HL-60 (cell line): ENCODE results near the gene CHST11.

Source experiments
- GABPA ChIP-seq: IDR thresholded peaks from 2 replicates; pipeline ENCODE4 v1.6.1; 2012; ENCODE audit warnings: low read depth
- POLR2AphosphoS5 ChIP-seq: IDR thresholded peaks from 2 replicates; pipeline ENCODE4 v1.6.1; 2012; ENCODE audit warnings: low read depth
- SPI1 ChIP-seq: IDR thresholded peaks from 2 replicates; pipeline ENCODE4 v1.6.1; 2012; ENCODE audit warnings: low read depth, mild to moderate bottlenecking, borderline replicate concordance
- TF ChIP-seq, protein P1 (sequence below): IDR thresholded peaks from one replicate; pipeline ENCODE4 v1.5.1; 2011; ENCODE audit warnings: low read length, control low read depth, inconsistent platforms; ENCODE audit not compliant: insufficient read depth
- TF ChIP-seq, protein P2 (sequence below): IDR thresholded peaks from 2 replicates; pipeline ENCODE4 v1.6.1; 2012; ENCODE audit warnings: low read depth; ENCODE audit not compliant: insufficient replicate concordance

DNA sequence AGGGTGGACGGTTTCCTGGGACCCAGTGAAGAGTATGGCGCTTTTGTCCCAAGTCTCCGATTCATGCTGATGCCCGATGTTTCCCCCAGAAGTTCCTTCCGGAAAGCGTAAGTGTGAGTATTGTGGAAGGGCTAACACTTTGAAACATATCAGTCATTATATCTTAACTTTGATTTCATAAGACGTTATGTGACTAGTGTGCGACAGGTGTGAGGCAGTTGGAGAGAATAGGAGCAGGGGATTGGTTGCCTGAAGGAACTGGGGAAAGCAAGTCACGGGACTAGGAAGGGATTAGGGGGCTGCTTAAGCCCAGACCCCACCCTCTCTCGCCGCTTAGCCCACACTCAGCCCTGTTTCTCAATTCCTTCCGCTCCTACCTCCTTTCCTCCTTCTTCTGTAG, 154.9 kb downstream of the CHST11 start:
- TF ChIP-seq, protein P1, sequence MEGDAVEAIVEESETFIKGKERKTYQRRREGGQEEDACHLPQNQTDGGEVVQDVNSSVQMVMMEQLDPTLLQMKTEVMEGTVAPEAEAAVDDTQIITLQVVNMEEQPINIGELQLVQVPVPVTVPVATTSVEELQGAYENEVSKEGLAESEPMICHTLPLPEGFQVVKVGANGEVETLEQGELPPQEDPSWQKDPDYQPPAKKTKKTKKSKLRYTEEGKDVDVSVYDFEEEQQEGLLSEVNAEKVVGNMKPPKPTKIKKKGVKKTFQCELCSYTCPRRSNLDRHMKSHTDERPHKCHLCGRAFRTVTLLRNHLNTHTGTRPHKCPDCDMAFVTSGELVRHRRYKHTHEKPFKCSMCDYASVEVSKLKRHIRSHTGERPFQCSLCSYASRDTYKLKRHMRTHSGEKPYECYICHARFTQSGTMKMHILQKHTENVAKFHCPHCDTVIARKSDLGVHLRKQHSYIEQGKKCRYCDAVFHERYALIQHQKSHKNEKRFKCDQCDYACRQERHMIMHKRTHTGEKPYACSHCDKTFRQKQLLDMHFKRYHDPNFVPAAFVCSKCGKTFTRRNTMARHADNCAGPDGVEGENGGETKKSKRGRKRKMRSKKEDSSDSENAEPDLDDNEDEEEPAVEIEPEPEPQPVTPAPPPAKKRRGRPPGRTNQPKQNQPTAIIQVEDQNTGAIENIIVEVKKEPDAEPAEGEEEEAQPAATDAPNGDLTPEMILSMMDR: no peak
- no peak for TF ChIP-seq GABPA
- no peak for TF ChIP-seq POLR2AphosphoS5
- TF ChIP-seq, protein P2, sequence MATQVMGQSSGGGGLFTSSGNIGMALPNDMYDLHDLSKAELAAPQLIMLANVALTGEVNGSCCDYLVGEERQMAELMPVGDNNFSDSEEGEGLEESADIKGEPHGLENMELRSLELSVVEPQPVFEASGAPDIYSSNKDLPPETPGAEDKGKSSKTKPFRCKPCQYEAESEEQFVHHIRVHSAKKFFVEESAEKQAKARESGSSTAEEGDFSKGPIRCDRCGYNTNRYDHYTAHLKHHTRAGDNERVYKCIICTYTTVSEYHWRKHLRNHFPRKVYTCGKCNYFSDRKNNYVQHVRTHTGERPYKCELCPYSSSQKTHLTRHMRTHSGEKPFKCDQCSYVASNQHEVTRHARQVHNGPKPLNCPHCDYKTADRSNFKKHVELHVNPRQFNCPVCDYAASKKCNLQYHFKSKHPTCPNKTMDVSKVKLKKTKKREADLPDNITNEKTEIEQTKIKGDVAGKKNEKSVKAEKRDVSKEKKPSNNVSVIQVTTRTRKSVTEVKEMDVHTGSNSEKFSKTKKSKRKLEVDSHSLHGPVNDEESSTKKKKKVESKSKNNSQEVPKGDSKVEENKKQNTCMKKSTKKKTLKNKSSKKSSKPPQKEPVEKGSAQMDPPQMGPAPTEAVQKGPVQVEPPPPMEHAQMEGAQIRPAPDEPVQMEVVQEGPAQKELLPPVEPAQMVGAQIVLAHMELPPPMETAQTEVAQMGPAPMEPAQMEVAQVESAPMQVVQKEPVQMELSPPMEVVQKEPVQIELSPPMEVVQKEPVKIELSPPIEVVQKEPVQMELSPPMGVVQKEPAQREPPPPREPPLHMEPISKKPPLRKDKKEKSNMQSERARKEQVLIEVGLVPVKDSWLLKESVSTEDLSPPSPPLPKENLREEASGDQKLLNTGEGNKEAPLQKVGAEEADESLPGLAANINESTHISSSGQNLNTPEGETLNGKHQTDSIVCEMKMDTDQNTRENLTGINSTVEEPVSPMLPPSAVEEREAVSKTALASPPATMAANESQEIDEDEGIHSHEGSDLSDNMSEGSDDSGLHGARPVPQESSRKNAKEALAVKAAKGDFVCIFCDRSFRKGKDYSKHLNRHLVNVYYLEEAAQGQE: no peak
- no peak for TF ChIP-seq SPI1
